Islet precursor cell (in vitro differentiated cells): ENCODE data around the gene HECTD1.
A peak's percentile ranks its signal among the peaks of the same experiment; 100 is the strongest.
"Not testable (repeated sequence)": the region's sequence is repeated elsewhere in the genome, so short reads cannot be mapped to it uniquely, and the experiment has no call there.

Experiments
- DNase-seq: peaks from one replicate; pipeline ENCODE4 v3.0.0-alpha.2; 2018

Gene HECTD1

GRCh38 chr14:31139301-31139847 is 68.2 kb downstream of the HECTD1 start:
- DNase-seq: no peak

- DNase-seq: no peak
Measured at GRCh38 chr14:31138301-31138700, 69.3 kb downstream of the HECTD1 start.

DNA sequence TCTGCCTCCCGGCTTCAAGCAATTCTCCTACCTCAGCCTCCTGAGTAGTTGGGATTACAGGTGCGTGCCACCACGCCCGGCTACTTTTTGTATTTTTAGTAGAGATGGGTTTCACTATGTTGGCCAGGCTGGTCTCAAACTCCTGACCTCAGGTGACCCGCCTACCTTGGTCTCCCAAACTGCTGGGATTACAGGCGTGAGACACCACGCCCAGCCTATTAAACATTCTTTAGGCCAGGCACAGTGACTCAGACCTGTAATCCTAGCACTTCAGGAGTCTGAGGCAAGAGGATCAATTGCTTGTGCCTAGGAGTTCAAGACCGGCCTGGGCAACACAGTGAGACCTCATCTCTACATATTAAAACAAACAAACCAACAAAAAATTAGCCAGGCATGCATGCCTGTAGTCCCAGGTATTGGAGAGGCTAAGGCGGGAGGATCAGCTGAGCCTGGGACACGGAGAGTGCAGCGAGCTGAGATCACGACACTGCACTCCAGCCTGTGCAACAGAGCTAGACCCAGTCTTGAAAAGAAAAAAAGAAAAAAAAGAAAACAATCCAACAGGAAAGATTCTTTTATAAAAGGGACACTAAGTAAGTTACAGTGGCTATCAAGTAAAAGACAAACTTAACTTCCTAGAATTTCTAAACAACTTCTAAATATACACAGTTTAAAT is 70.2 kb downstream of the HECTD1 start:
- peak; percentile 57 for DNase-seq

DNA sequence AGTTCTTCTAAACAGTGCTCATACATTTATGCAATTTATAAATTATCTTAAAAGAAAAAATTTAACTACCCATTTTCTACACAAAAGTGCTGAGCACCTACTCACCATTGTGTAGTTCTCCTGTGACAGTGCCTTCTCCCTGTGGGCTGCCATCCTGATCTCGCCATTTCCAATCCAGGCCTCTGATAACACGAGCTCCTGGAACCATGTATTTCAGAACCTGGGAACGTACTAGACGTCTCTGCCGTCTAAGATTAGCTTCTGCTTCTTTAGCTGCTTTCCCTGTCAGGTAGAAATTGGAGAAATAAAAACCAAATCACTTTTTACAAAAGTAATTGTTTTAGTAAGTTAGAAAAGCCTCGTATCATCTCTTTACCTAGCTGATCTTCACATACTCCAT is 74.5 kb downstream of the HECTD1 start:
- DNase-seq: no peak

GRCh38 chr14:31128601-31129526 is 78.7 kb downstream of the HECTD1 start:
- no peak for DNase-seq

DNA sequence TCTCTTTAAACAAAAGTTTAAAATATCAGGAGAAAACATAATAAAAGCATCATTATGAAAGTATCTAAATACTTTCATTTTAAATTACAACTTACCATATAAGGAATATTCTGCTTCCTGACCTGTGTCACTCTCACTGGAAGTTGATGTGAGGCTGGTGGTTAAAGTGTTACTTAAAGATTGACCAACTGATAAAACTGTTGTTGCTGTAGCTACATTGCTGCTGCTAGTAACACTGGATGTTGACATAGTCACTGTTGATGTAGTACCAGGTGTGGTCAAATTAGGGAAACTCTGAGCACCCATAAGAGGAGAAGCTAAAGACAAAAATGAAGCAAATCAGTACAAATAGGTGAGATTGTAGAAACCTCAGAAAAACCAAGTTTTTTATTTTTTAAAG is 79.9 kb downstream of the HECTD1 start:
- DNase-seq: no peak

DNA sequence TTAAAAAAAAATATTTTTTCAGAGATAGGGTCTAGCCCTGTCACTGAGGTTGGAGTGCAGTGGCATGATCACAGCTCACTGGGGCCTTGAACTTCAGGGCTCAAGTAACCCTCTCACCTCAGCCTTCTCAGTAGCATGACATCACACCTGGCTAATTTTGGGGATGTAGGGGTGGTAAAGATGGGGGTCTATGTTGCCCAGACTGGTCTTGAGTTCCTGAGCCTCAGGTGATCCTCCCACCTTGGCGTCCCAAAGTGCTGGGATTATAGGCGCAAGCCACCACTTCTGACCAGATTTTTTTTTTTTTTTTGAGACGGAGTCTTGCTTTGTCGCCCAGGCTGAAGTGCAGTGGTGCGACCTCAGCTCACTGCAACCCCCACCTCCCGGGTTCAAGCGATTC is 80.9 kb downstream of the HECTD1 start:
- DNase-seq: no peak

GRCh38 chr14:31125231-31125630 is 82.4 kb downstream of the HECTD1 start:
- no peak for DNase-seq

- no peak for DNase-seq
Measured at GRCh38 chr14:31124197-31124596, 83.4 kb downstream of the HECTD1 start.

DNA sequence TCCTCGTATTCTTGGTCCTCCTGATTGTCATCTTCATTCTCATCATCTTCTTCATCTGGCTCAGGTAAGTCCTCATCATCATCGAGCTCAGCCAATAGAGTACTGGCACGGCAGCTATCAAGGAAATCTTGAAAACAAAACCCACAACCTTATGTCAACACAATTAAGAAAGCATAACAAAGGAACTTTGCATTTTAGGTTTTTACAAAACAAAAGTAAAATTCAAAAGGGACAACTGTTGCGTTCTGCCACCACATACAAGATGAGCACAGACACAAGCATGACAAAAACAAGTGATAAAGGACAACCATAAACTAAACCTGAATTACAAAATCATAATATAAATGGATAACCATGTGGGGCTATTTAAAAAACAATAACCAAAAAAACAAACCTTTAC is 84.7 kb downstream of the HECTD1 start:
- DNase-seq: no peak

GRCh38 chr14:31122098-31122611 is 85.4 kb downstream of the HECTD1 start:
- no peak for DNase-seq

GRCh38 chr14:31118892-31119291 is 88.7 kb downstream of the HECTD1 start:
- no peak for DNase-seq

- DNase-seq: no peak
Measured at GRCh38 chr14:31113794-31114193, 93.8 kb downstream of the HECTD1 start.

DNA sequence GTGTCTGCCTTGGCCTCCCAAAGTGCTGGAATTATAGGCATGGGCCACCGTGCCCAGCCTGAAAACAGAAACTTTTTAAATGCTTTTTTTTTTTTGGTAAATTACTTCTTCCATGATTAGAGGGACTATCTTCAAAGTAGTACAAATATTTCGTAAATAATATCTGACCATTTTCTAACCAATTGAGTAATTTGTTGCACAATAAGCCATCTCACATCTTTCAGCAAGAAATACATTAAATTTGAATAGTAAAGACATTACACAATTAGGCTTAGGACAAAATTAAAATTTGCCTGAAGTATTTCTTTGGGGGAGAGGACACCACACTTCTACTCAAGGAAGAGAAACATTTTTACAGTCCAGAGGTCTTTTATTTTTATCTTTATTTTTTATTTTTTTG is 96.7 kb downstream of the HECTD1 start:
- DNase-seq: no peak

- DNase-seq: no peak
Measured at GRCh38 chr14:31109257-31109656, 98.3 kb downstream of the HECTD1 start.

GRCh38 chr14:31106768-31107167 is 100.8 kb downstream of the HECTD1 start:
- no peak for DNase-seq

- DNase-seq: no peak
Measured at GRCh38 chr14:31097081-31097480, 110.5 kb downstream of the HECTD1 start.

- DNase-seq: no peak
Measured at GRCh38 chr14:31096255-31096654, 111.3 kb downstream of the HECTD1 start.

- not testable (repeated sequence) for DNase-seq
Measured at GRCh38 chr14:31095817-31096216, 111.8 kb downstream of the HECTD1 start.

DNA sequence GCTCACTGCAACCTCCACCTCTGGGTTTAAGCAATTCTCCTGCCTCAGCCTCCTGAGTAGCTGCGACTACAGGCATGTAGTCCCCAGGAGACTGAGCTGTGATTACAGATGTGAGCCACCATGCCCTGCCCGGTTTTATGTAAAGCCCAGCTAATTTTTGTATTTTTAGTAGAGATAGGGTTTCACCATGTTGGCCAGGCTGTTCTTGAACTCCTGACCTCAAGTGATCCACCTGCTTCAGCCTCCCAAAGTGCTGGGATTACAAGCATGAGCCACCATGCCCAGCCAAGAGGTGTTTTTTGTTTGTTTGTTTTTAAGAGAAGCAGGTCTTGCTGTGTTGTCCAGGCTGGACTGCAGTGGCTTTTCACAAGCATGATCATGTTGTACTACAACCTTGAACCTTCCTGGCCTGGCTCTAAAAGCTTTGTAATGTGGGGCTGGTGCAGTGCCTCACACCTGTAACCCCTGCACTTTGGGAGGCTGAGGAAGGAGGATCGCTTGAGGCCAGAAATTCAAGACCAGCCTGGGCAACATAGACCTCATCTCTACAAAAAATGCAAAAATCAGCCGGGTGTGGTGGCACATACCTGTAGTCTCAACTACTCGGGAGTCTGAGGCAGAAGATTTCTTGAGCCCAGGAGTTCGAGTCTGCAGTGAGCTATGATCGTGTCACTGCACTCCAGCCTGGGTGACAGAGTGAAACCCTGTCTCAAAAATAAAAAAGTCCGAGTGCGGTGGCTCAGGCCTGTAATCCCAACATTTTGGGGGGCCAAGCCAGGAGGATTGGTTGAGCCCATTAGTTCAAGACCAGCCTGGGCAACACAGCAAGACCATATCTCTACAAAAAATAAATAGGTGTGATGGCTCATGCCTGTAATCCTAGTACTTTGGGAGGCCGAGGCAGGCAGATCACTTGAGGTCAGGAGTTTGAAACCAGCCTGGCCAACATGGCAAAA is 113.4 kb downstream of the HECTD1 start:
- not testable (repeated sequence) for DNase-seq

GRCh38 chr14:31092160-31092708 is 115.4 kb downstream of the HECTD1 start:
- no peak for DNase-seq
